ENCODE results near the gene CHSY1.

DNA sequence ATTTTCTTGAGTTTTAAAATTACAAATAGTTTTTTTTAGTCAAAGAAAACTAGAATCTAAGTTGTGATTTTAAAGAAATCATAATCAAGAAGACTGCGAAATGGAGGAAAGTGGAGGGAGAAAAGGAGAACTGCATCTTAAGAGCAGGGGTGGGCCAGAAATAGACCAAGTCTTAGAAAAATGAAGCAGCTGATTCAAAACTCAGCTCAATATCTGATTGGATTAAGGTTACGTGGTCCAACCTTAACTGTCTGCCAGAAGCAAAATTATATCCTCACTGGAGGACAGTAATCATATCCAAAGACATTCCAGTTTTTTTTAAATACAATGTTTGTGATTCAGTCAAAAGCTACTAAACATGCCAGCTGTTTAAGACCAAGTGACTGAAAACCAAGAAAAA lies 41.4 kb downstream of the CHSY1 start:
- TF ChIP-seq, protein P1, sequence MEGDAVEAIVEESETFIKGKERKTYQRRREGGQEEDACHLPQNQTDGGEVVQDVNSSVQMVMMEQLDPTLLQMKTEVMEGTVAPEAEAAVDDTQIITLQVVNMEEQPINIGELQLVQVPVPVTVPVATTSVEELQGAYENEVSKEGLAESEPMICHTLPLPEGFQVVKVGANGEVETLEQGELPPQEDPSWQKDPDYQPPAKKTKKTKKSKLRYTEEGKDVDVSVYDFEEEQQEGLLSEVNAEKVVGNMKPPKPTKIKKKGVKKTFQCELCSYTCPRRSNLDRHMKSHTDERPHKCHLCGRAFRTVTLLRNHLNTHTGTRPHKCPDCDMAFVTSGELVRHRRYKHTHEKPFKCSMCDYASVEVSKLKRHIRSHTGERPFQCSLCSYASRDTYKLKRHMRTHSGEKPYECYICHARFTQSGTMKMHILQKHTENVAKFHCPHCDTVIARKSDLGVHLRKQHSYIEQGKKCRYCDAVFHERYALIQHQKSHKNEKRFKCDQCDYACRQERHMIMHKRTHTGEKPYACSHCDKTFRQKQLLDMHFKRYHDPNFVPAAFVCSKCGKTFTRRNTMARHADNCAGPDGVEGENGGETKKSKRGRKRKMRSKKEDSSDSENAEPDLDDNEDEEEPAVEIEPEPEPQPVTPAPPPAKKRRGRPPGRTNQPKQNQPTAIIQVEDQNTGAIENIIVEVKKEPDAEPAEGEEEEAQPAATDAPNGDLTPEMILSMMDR (IDR thresholded peaks at IDR 0.05), result no peak
- no peak for TF ChIP-seq SMC3 (IDR thresholded peaks at IDR 0.05)
- no peak for TF ChIP-seq POLR2A (IDR thresholded peaks at IDR 0.05; ENCODE audit: low read length)
- no peak for TF ChIP-seq USF2 (IDR thresholded peaks at IDR 0.05)
- TF ChIP-seq RNF2 (IDR thresholded peaks at IDR 0.05; ENCODE audit: borderline replicate concordance, low read depth), result no peak
- TF ChIP-seq, protein P2, sequence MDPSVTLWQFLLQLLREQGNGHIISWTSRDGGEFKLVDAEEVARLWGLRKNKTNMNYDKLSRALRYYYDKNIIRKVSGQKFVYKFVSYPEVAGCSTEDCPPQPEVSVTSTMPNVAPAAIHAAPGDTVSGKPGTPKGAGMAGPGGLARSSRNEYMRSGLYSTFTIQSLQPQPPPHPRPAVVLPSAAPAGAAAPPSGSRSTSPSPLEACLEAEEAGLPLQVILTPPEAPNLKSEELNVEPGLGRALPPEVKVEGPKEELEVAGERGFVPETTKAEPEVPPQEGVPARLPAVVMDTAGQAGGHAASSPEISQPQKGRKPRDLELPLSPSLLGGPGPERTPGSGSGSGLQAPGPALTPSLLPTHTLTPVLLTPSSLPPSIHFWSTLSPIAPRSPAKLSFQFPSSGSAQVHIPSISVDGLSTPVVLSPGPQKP (IDR thresholded peaks at IDR 0.05; ENCODE audit: low read depth, low read length), result no peak
- TF ChIP-seq MYC (IDR thresholded peaks at IDR 0.05; ENCODE audit: borderline replicate concordance, low read length), result no peak
- TF ChIP-seq EP300 (IDR thresholded peaks at IDR 0.05), result no peak

All from A549 (cell line).